IMR-90 (cell line): ENCODE results near the gene GSK3B. TPM values are rescaled to one million over a fixed set of nuclear protein-coding genes. Genes with fewer than 3 reads are reported as not detected.

Source experiments
- ATAC-seq: fragments of 200-7000 bp; cut with Tn5 transposase; 2 replicates; pipeline ENCODE4 v1.9.1; 2020; ENCODE audit warnings: low read depth, mild to moderate bottlenecking, moderate library complexity
- BruUV-seq: library from RNA; stranded (reverse); fragments of 400-500 nt; replicated peaks from 2 replicates; lab custom pipeline; 2021; lab: Mats Ljungman, UMichigan
- CTCF ChIA-PET: fragments of 300-600 bp; formaldehyde crosslinking; extraction: SDS; loops from one replicate; lab custom pipeline; 2021; ENCODE audit warnings: antibody characterized with exemption; lab: Yijun Ruan, JAX
- POLR2A ChIA-PET: fragments of 300-600 bp; sonication (Branson Sonifier 250); formaldehyde crosslinking; loops from one replicate; lab custom pipeline; 2022; ENCODE audit warnings: antibody characterized with exemption; ENCODE audit not compliant: unreplicated experiment; lab: Charles Lee
- DNase-seq: peaks from one replicate; pipeline ENCODE4 v3.0.0; 2013
- H2AFZ ChIP-seq: replicated peaks from 2 replicates; pipeline ENCODE3; 2013; ENCODE audit warnings: low read length, mild to moderate bottlenecking; ENCODE audit not compliant: poor library complexity
- H2AK5ac ChIP-seq: 2 replicates; pipeline ENCODE4 v1.6.1; 2013; ENCODE audit warnings: low read depth, low read length, inconsistent platforms
- H2AK9ac ChIP-seq: replicated peaks from 2 replicates; pipeline ENCODE3; 2013; ENCODE audit warnings: mild to moderate bottlenecking, low read depth, low read length, moderate library complexity; ENCODE audit not compliant: poor library complexity
- H2BK120ac ChIP-seq: 2 replicates; pipeline ENCODE4 v1.6.1; 2013; ENCODE audit warnings: low read depth, low read length, inconsistent platforms
- H2BK15ac ChIP-seq: 3 replicates; pipeline ENCODE4 v1.6.1; 2013; ENCODE audit warnings: low read depth, low read length, inconsistent platforms
- H2BK20ac ChIP-seq: 2 replicates; pipeline ENCODE4 v1.6.1; 2013; ENCODE audit warnings: low read depth, mild to moderate bottlenecking, inconsistent platforms, low read length, moderate library complexity
- H2BK5ac ChIP-seq: 2 replicates; pipeline ENCODE4 v1.6.1; 2013; ENCODE audit warnings: mild to moderate bottlenecking, low read depth, low read length, inconsistent platforms; ENCODE audit not compliant: poor library complexity, severe bottlenecking
- H3K14ac ChIP-seq: replicated peaks from 2 replicates; pipeline ENCODE4 v1.6.1; 2013; ENCODE audit warnings: low read depth, low read length, inconsistent platforms
- H3K18ac ChIP-seq: 2 replicates; pipeline ENCODE4 v1.6.1; 2013; ENCODE audit warnings: low read depth, low read length, control low read depth
- H3K23ac ChIP-seq: 2 replicates; pipeline ENCODE4 v1.6.1; 2013; ENCODE audit warnings: low read depth, low read length, inconsistent platforms
- H3K27ac ChIP-seq: 2 replicates; pipeline ENCODE4 v1.5.1; 2013; ENCODE audit warnings: mild to moderate bottlenecking, control low read depth, low read length; ENCODE audit not compliant: insufficient read depth
- H3K27me3 ChIP-seq: 2 replicates; pipeline ENCODE4 v1.6.1; 2013; ENCODE audit warnings: low read length; ENCODE audit not compliant: control insufficient read depth, insufficient read depth
- H3K36me3 ChIP-seq: 2 replicates; pipeline ENCODE4 v1.6.1; 2013; ENCODE audit warnings: low read length, mixed read lengths; ENCODE audit not compliant: control insufficient read depth, insufficient read depth
- H3K4ac ChIP-seq: 2 replicates; pipeline ENCODE4 v1.6.1; 2013; ENCODE audit warnings: low read depth, low read length, inconsistent platforms
- H3K4me1 ChIP-seq: 2 replicates; pipeline ENCODE4 v1.6.1; 2013; ENCODE audit warnings: low read length, mixed read lengths; ENCODE audit not compliant: control insufficient read depth, insufficient read depth
- H3K4me2 ChIP-seq: 2 replicates; pipeline ENCODE4 v1.6.1; 2013; ENCODE audit warnings: low read depth, mild to moderate bottlenecking, control low read depth, low read length, moderate library complexity
- H3K4me3 ChIP-seq: 2 replicates; pipeline ENCODE4 v1.5.1; 2013; ENCODE audit warnings: low read depth, mild to moderate bottlenecking, control low read depth, low read length, moderate library complexity; ENCODE audit not compliant: insufficient read depth
- H3K56ac ChIP-seq: 2 replicates; pipeline ENCODE4 v1.6.1; 2013; ENCODE audit warnings: low read length, inconsistent platforms; ENCODE audit not compliant: insufficient read depth; ENCODE audit errors: extremely low read depth
- H3K79me1 ChIP-seq, 2 experiments: 2 replicates each; pipeline ENCODE4 v1.6.1; 2013; ENCODE audit warnings: low read length in 2 of 2, inconsistent platforms in 1 of 2, low read depth in 1 of 2
- H3K9ac ChIP-seq: 2 replicates; pipeline ENCODE4 v1.6.1; 2013; ENCODE audit warnings: low read depth, low read length, control low read depth
- H3K9me1 ChIP-seq: 2 replicates; pipeline ENCODE4 v1.6.1; 2013; ENCODE audit warnings: low read length, inconsistent platforms; ENCODE audit not compliant: insufficient read depth
- H3K9me3 ChIP-seq: 2 replicates; pipeline ENCODE4 v1.6.1; 2013; ENCODE audit warnings: low read length; ENCODE audit not compliant: control insufficient read depth, insufficient read depth
- H4K20me1 ChIP-seq: 2 replicates; pipeline ENCODE4 v1.6.1; 2013; ENCODE audit warnings: low read length, inconsistent platforms; ENCODE audit not compliant: insufficient read depth
- H4K5ac ChIP-seq: 2 replicates; pipeline ENCODE4 v1.6.1; 2013; ENCODE audit warnings: mild to moderate bottlenecking, low read depth, low read length, control low read depth
- H4K8ac ChIP-seq, 2 experiments: 2 replicates each; pipeline ENCODE4 v1.6.1; 2013; ENCODE audit warnings: low read depth in 2 of 2, low read length in 2 of 2, control low read depth in 1 of 2, inconsistent platforms in 1 of 2
- H4K91ac ChIP-seq: 2 replicates; pipeline ENCODE4 v1.6.1; 2013; ENCODE audit warnings: low read depth, low read length, inconsistent platforms; ENCODE audit not compliant: insufficient read depth
- BHLHE40 ChIP-seq: fragments of 150-350 bp; IDR thresholded peaks from 2 replicates; pipeline ENCODE4 v1.6.1; 2016; ENCODE audit warnings: mild to moderate bottlenecking, low read depth, low read length
- NFE2L2 ChIP-seq: fragments of 150-350 bp; IDR thresholded peaks from 2 replicates; pipeline ENCODE4 v1.6.1; 2016; ENCODE audit warnings: low read depth, mild to moderate bottlenecking, low read length
- POLR2A ChIP-seq: IDR thresholded peaks from 2 replicates; pipeline ENCODE4 v1.6.1; 2012; ENCODE audit warnings: mild to moderate bottlenecking, low read depth, low read length
- RCOR1 ChIP-seq: IDR thresholded peaks from 2 replicates; pipeline ENCODE4 v1.6.1; 2012; ENCODE audit warnings: mild to moderate bottlenecking, low read length, improper control_type of control experiment; ENCODE audit not compliant: insufficient replicate concordance
- RFX5 ChIP-seq: IDR thresholded peaks from 2 replicates; pipeline ENCODE4 v1.8.0; 2012; ENCODE audit warnings: low read depth, mild to moderate bottlenecking, low read length, moderate library complexity
- WGBS, 2 experiments: methylation state at CpG; one replicate each; pipeline versions ENCODE4 v1.1.5 to v1.1.7; 2013; ENCODE audit warnings: missing lambda C conversion rate in 2 of 2; ENCODE audit not compliant: insufficient read length in 1 of 2; ENCODE audit errors: extremely low coverage in 2 of 2; 5-methylcytosine and 5-hydroxymethylcytosine counted together
- dilution Hi-C: fragments of 300-500 bp; cut with HindIII; formaldehyde crosslinking; loops from one replicate; pipeline ENCODE4 v1.14.3; 2018; ENCODE audit warnings: low sequenced_read_pairs; ENCODE audit not compliant: unreplicated experiment
- in situ Hi-C: fragments of 300-500 bp; cut with MboI; formaldehyde crosslinking; loops from 3 replicates; pipeline ENCODE4 v1.14.3; 2019; ENCODE audit warnings: low sequenced_read_pairs, inconsistent platforms, mixed read lengths
- intact Hi-C: fragments of 100-400 bp; cut with micrococcal nuclease; formaldehyde crosslinking; loops from 2 replicates; pipeline ENCODE4 v1.10.0; 2022
- polyA plus RNA-seq, 3 experiments: library from polyadenylated mRNA; depleted of rRNA; stranded (reverse); fragments of >200 nt; gene quantifications; 2 replicates each; pipeline ENCODE4 v1.2.3, GENCODE V29; 2012; ENCODE audit warnings: low replicate concordance in 1 of 3
- total RNA-seq: library from RNA; depleted of rRNA; stranded (reverse); fragments of >200 nt; gene quantifications from 2 replicates; pipeline ENCODE4 v1.2.3, GENCODE V29; 2012

GSK3B gene
- total and polyA plus RNA-seq, 2 of the 4 experiments (the other 2 are of a cell fraction) = 19.2 to 33.2 TPM

DNA sequence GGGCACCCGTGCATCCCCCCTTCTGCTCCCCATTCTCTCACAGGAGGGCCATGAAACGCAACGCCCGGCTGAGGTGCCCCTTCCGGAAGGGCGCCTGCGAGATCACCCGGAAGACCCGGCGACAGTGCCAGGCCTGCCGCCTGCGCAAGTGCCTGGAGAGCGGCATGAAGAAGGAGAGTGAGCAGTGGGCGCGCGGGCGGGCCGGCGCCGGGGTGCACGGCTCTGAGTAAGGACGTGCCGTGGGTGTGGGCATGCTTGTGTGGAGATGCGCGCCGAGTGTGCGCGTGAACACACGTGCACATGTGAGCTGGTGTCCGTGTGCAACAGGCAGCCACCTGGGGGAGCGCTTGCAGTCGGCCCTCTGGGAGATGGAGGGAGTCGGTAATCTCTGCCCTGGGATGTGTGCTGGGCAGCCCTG, 284.2 kb downstream of the GSK3B start:
- POLR2A ChIA-PET = no interaction called here
- dilution Hi-C loops (no loop called here), intact Hi-C loops (no loop called here), in situ Hi-C loops (loop anchor here (10.0 kb wide), 1 partner anchor 375 kb away; no protein-coding TSS in a partner anchor)
- no peak overlapping the region for H3K27ac ChIP-seq
- peak overlapping the region; percentile 87 for H2AFZ ChIP-seq
- peak; percentile 18 for DNase-seq
- H4K8ac ChIP-seq = no peak overlapping the region; a peak in 1 of 4 replicates
- H3K23ac ChIP-seq = peak overlapping the region; percentile 35; the same call in 1 of the 2 replicates
- no peak overlapping the region for H2BK5ac ChIP-seq
- no peak overlapping the region for H2BK15ac ChIP-seq
- H3K9me3 ChIP-seq = no peaks in the 10 kb centered on the region
- no peak for TF ChIP-seq NFE2L2
- TF ChIP-seq BHLHE40 = peak; percentile 69
- TF ChIP-seq RCOR1 = no peak
- no peak for TF ChIP-seq RFX5
- no peak for TF ChIP-seq POLR2A
- H3K4me3 ChIP-seq = peak overlapping the region; percentile 12
- no peak overlapping the region for H4K91ac ChIP-seq
- no peak overlapping the region for H4K5ac ChIP-seq
- no peaks in the 10 kb centered on the region for H3K9me1 ChIP-seq
- no peaks in the 10 kb centered on the region for H4K20me1 ChIP-seq
- H2BK20ac ChIP-seq = no peak overlapping the region
- no peak overlapping the region for H3K9ac ChIP-seq
- H2AK5ac ChIP-seq = no peak overlapping the region
- no peak overlapping the region for H3K56ac ChIP-seq
- no peak overlapping the region for H3K4ac ChIP-seq
- no peak overlapping the region for H2BK120ac ChIP-seq
- no peaks in the 10 kb centered on the region for H3K79me1 ChIP-seq
- no peaks in the 10 kb centered on the region for H3K36me3 ChIP-seq
- WGBS, 2 experiments = no CpG with 5 or more reads among the region's 33 CpGs
- H2AK9ac ChIP-seq = no peak overlapping the region
- peak; percentile 77 for ATAC-seq
- H3K18ac ChIP-seq = no peak overlapping the region
- H3K27me3 ChIP-seq = peaks cover 45% of the 10 kb centered on the region
- H3K4me2 ChIP-seq = peak overlapping the region; percentile 64
- no peak overlapping the region for H3K14ac ChIP-seq
- no TSS peak for BruUV-seq
- no peaks in the 10 kb centered on the region for H3K4me1 ChIP-seq
- CTCF ChIA-PET = no interaction called here
